Coronary artery (tissue), 2 donors: ENCODE measurements around the gene NUDT8.
"Not testable (repeated sequence)": the region's sequence is repeated elsewhere in the genome, so short reads cannot be mapped to it uniquely, and the experiment has no call there.

ENCODE experiments used
- DNase-seq: peaks from one replicate; pipeline ENCODE4 v3.0.0-alpha.2; 2017; ENCODE audit warnings: low spot score
- H3K27ac ChIP-seq, 2 donors: fragments of 200-600 bp; sonication (generic); one replicate each; pipeline ENCODE4 v1.5.1; 2016 to 2019
- H3K4me3 ChIP-seq: fragments of 200-600 bp; sonication (generic); 2 replicates; pipeline ENCODE4 v1.5.1; 2016; ENCODE audit warnings: mild to moderate bottlenecking, moderate library complexity
- CTCF ChIP-seq: fragments of 200-600 bp; sonication (generic); IDR thresholded peaks from one replicate; pipeline ENCODE4 v1.5.1; 2019; ENCODE audit warnings: antibody characterized with exemption

NUDT8 gene

GRCh38 chr11:67592880-67593564, 36.7 kb downstream of the NUDT8 start:
- Histone ChIP-seq H3K27ac (peak overlapping the region; percentile 41 to 86), H3K4me3 (no peak overlapping the region)
- no peak for DNase-seq
- TF ChIP-seq CTCF = no peak

- H3K27ac ChIP-seq, H3K4me3 ChIP-seq, DNase-seq: not testable (repeated sequence)
Observed at GRCh38 chr11:67588899-67589415, 40.8 kb downstream of the NUDT8 start.

- Histone ChIP-seq H3K27ac (no peak overlapping the region), H3K4me3 (no peak overlapping the region)
- TF ChIP-seq CTCF = no peak
- DNase-seq = no peak
Observed at GRCh38 chr11:67588136-67588503, 41.6 kb downstream of the NUDT8 start.

GRCh38 chr11:67586568-67587250, 43.0 kb downstream of the NUDT8 start:
- Histone ChIP-seq H3K27ac (no peak overlapping the region), H3K4me3 (no peak overlapping the region)
- no peak for DNase-seq
- TF ChIP-seq CTCF = no peak

- Histone ChIP-seq H3K4me3 (peak overlapping the region; percentile 86), H3K27ac (peak overlapping the region in 1 of 2 donors; percentile 30)
- no peak for DNase-seq
- TF ChIP-seq CTCF = no peak
Observed at GRCh38 chr11:67585911-67586310, 43.8 kb downstream of the NUDT8 start.

GRCh38 chr11:67584881-67585873, 44.6 kb downstream of the NUDT8 start:
- no peak for DNase-seq
- Histone ChIP-seq H3K27ac (peak overlapping the region; percentile 96 to 98), H3K4me3 (peak overlapping the region; percentile 86)
- TF ChIP-seq CTCF = no peak
